Measurements from ENCODE around the gene CTCF.

DNA sequence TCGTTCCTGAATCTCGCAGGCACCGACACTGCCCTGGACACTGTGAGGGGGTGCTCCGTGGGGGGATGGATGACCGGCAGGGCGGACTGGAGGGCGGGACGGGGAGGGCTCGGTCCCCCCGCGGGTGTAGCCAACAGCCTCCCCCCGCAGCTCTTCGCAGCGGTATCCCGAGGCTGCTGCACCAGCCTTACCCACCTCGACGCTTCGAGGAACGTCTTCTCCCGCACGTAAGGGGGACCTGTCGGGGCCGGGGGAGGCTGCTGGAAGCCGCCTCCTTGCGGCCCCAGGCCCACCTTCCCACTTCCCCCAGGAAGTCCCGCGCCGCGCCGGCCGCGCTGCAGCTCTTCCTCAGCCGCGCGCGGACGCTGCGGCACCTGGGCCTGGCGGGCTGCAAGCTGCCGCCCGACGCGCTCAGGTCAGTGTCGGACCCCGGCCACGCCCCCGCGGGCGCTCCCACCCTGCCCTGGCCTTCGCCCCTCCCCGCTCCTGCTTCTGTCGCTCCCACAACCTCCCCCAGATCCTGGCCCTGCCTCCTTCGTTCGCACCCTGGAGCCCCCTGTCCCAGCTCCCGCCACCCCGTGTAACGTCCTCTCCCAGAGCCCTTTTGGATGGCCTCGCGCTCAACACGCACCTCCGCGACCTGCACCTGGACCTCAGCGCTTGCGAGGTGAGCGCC lies 85.9 kb downstream of the CTCF start:
- TF ChIP-seq CTCF (IDR thresholded peaks at IDR 0.05) (no peak), POLR2A (IDR thresholded peaks at IDR 0.05) (no peak), POLR2AphosphoS5 (IDR thresholded peaks at IDR 0.05; ENCODE audit: insufficient read depth in 1 of 2, low read depth in 1 of 2) (no peak)
